OCI-LY1 (cell line): ENCODE data around the gene TGM1.

Experiments
- H2AFZ ChIP-seq: fragments of 200-600 bp; sonication (generic), shearing (Covaris generic); 2 replicates; pipeline ENCODE4 v1.6.0; 2014; ENCODE audit warnings: antibody characterized with exemption, mild to moderate bottlenecking, low read length
- H3F3A ChIP-seq: fragments of 200-600 bp; sonication (generic), shearing (Covaris generic); 2 replicates; pipeline ENCODE4 v1.6.0; 2014; ENCODE audit warnings: mild to moderate bottlenecking, antibody characterized with exemption, low read length, moderate library complexity; ENCODE audit not compliant: insufficient read depth
- H3K27ac ChIP-seq: fragments of 200-600 bp; sonication (generic); 2 replicates; pipeline ENCODE4 v1.5.1; 2014; ENCODE audit warnings: low read length, mixed run types, mild to moderate bottlenecking, low read depth; ENCODE audit not compliant: poor library complexity, severe bottlenecking
- H3K27me3 ChIP-seq: fragments of 200-600 bp; sonication (generic); 2 replicates; pipeline ENCODE4 v1.6.0; 2014; ENCODE audit warnings: antibody characterized with exemption, mild to moderate bottlenecking, low read length, moderate library complexity; ENCODE audit not compliant: insufficient read depth
- H3K36me3 ChIP-seq: fragments of 200-600 bp; sonication (generic); 2 replicates; pipeline ENCODE4 v1.6.1; 2014; ENCODE audit warnings: mild to moderate bottlenecking, antibody characterized with exemption, low read length, moderate library complexity, mixed read lengths; ENCODE audit not compliant: insufficient read depth
- H3K4me1 ChIP-seq: fragments of 200-600 bp; sonication (generic); 2 replicates; pipeline ENCODE4 v1.5.1; 2014; ENCODE audit warnings: mild to moderate bottlenecking, low read length, moderate library complexity; ENCODE audit not compliant: insufficient read depth, severe bottlenecking
- H3K4me2 ChIP-seq: fragments of 200-600 bp; sonication (generic), shearing (Covaris generic); 2 replicates; pipeline ENCODE4 v1.6.1; 2014; ENCODE audit warnings: low read length
- H3K4me3 ChIP-seq: fragments of 200-600 bp; sonication (generic); 2 replicates; pipeline ENCODE4 v1.5.1; 2014; ENCODE audit warnings: low read length, low read depth, mild to moderate bottlenecking, mixed read lengths; ENCODE audit not compliant: poor library complexity, severe bottlenecking
- H3K79me2 ChIP-seq: fragments of 200-600 bp; shearing (Covaris generic); 2 replicates; pipeline ENCODE4 v1.6.1; 2016; ENCODE audit warnings: mixed run types, low read length, mixed read lengths; ENCODE audit not compliant: insufficient read depth
- H3K9ac ChIP-seq: fragments of 200-600 bp; sonication (generic), shearing (Covaris generic); 2 replicates; pipeline ENCODE4 v1.6.1; 2014; ENCODE audit warnings: mild to moderate bottlenecking, low read length, mixed read lengths
- H3K9me2 ChIP-seq: fragments of 200-600 bp; sonication (generic), shearing (Covaris generic); 2 replicates; pipeline ENCODE4 v1.6.1; 2014; ENCODE audit warnings: low read depth, mild to moderate bottlenecking, low read length, mixed read lengths
- H3K9me3 ChIP-seq: fragments of 200-600 bp; shearing (Covaris generic); 2 replicates; pipeline ENCODE4 v1.6.1; 2014; ENCODE audit warnings: low read length, mixed read lengths
- H4K20me1 ChIP-seq: fragments of 200-600 bp; sonication (generic), shearing (Covaris generic); 2 replicates; pipeline ENCODE4 v1.6.0; 2016; ENCODE audit warnings: mild to moderate bottlenecking, low read length; ENCODE audit not compliant: insufficient read depth
- CTCF ChIP-seq: fragments of 200-600 bp; sonication (generic), shearing (Covaris generic); IDR thresholded peaks from 2 replicates; pipeline ENCODE4 v1.5.1; 2017; ENCODE audit warnings: mild to moderate bottlenecking, antibody characterized with exemption, low read length, moderate library complexity, mixed read lengths
- EZH2 ChIP-seq: fragments of 200-600 bp; sonication (generic), shearing (Covaris generic); IDR thresholded peaks from 2 replicates; pipeline ENCODE4 v1.8.0; 2017; ENCODE audit warnings: borderline replicate concordance, mixed run types, mild to moderate bottlenecking, antibody characterized with exemption, low read length, moderate library complexity, mixed read lengths

Gene TGM1

DNA sequence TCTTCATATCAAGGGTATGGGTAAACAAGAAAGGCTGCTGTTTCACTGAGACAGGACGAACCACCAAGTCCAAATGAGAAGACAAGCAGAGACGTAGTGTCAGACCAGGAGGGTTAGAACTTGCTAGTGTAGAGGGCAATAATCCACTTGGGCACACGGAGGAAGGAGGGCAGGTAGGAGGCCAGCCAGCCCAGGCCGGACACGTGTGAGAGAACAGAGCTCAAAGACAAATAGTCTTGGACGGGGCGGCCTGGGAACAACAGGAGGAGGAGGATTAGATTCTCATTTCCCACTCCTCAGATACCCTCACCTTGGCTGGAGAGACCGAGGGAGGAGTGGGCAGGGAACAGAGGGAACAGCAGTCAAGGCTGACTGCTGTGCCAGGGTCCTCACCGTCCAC is 27.8 kb upstream of the TGM1 start:
- Histone ChIP-seq H3K9me3 (no peaks in the 10 kb centered on the region), H3K4me2 (no peak overlapping the region), H3K79me2 (no peaks in the 10 kb centered on the region), H3K4me3 (no peak overlapping the region), H3K9me2 (no peaks in the 10 kb centered on the region), H3K27ac (no peak overlapping the region), H4K20me1 (no peaks in the 10 kb centered on the region), H3F3A (no peaks in the 10 kb centered on the region), H3K9ac (no peak overlapping the region), H3K36me3 (peaks cover 37% of the 10 kb centered on the region), H3K27me3 (no peaks in the 10 kb centered on the region), H3K4me1 (no peaks in the 10 kb centered on the region), H2AFZ (no peak overlapping the region)
- TF ChIP-seq EZH2 (no peak), CTCF (no peak)

GRCh38 chr14:24289649-24290280 is 26.8 kb upstream of the TGM1 start:
- Histone ChIP-seq H4K20me1 (no peaks in the 10 kb centered on the region), H3K4me3 (no peak overlapping the region), H3K4me2 (no peak overlapping the region), H3K36me3 (peaks cover 32% of the 10 kb centered on the region), H3F3A (no peaks in the 10 kb centered on the region), H3K9me2 (no peaks in the 10 kb centered on the region), H3K79me2 (no peaks in the 10 kb centered on the region), H3K9ac (no peak overlapping the region), H3K4me1 (no peaks in the 10 kb centered on the region), H2AFZ (no peak overlapping the region), H3K9me3 (no peaks in the 10 kb centered on the region), H3K27ac (no peak overlapping the region), H3K27me3 (no peaks in the 10 kb centered on the region)
- TF ChIP-seq EZH2 (no peak), CTCF (no peak)

- Histone ChIP-seq H2AFZ (no peak overlapping the region), H3K4me2 (no peak overlapping the region), H3K36me3 (peaks cover 25% of the 10 kb centered on the region)
Observed at GRCh38 chr14:24286996-24287395, 24.0 kb upstream of the TGM1 start.

More at GRCh38 chr14:24286996-24287395, 24.0 kb upstream of the TGM1 start:
- Histone ChIP-seq H3K9me3 (no peaks in the 10 kb centered on the region), H3K79me2 (no peaks in the 10 kb centered on the region), H3F3A (no peaks in the 10 kb centered on the region), H4K20me1 (no peaks in the 10 kb centered on the region), H3K9me2 (no peaks in the 10 kb centered on the region), H3K27me3 (no peaks in the 10 kb centered on the region), H3K9ac (no peak overlapping the region), H3K4me3 (no peak overlapping the region), H3K27ac (no peak overlapping the region), H3K4me1 (no peaks in the 10 kb centered on the region)
- no peak for TF ChIP-seq EZH2
- no peak for TF ChIP-seq CTCF
